ENCODE data around the gene HNRNPDL.
A peak's percentile ranks its signal among the peaks of the same experiment; 100 is the strongest.

The HNRNPDL gene

DNA sequence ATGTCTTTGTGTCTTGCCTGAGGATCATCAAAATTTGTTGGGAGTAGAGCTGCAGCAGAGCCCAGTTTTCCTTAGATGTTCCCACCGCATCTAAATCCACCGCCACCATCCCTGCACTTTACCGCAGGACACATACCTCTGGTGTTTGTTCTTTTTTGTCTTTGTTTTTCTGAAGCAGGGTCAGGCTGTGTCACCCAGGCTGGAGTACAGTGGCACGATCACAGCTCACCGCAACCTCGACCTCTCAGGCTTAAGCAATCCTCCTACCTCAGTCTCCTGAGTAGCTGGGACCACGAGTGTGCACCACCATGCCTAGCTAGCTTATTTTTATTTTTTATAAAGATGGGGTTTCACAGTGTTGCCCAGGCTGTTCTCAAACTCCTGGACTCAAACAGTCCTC lies 4.7 kb upstream of the HNRNPDL start:
- no peaks in the 10 kb centered on the region for H3K36me3 ChIP-seq (ENCODE audit: control insufficient read depth in 1 of 2, insufficient read depth in 2 of 2, low read length in 2 of 2)
- no peak overlapping the region for H3K27ac ChIP-seq (ENCODE audit: low read depth, low read length)
- peaks cover 11 to 15% of the 10 kb centered on the region in 2 donors for H3K4me1 ChIP-seq (ENCODE audit: control insufficient read depth in 1 of 2, insufficient read depth in 2 of 2, low read length in 2 of 2)
- H3K9me3 ChIP-seq (ENCODE audit: control insufficient read depth in 1 of 2, low read length in 2 of 2) = no peaks in the 10 kb centered on the region
- H3K4me3 ChIP-seq (ENCODE audit: low read depth in 1 of 2, low read length in 2 of 2) = no peak overlapping the region
- H3K27me3 ChIP-seq (ENCODE audit: control insufficient read depth in 1 of 2, insufficient read depth in 2 of 2, low read length in 2 of 2) = no peaks in the 10 kb centered on the region
- H3K9ac ChIP-seq (ENCODE audit: low read depth in 1 of 2, low read length in 2 of 2) = no peak overlapping the region

DNA sequence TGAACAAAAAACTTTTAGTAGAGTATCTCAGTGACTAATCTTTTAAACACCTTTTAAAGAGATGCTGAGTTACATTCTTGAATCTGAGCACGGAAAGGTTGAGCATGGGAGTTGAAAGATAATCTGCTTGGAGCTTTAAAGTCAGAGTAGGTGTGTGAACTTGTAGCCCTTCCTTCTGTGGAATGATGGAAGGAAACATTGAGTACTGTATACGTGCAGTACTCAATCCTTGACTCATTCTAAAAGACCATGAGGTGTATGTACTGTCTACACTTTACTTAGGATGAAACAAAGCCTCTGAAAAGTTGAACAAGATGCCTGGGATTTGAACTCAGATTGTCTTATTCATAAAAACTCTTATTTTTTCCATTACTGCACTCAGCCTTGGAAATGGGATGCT lies 3.5 kb upstream of the HNRNPDL start:
- no peaks in the 10 kb centered on the region for H3K36me3 ChIP-seq (ENCODE audit: control insufficient read depth in 1 of 2, insufficient read depth in 2 of 2, low read length in 2 of 2)
- peaks cover 11 to 15% of the 10 kb centered on the region in 2 donors for H3K4me1 ChIP-seq (ENCODE audit: control insufficient read depth in 1 of 2, insufficient read depth in 2 of 2, low read length in 2 of 2)
- no peak overlapping the region for H3K27ac ChIP-seq (ENCODE audit: low read depth, low read length)
- H3K27me3 ChIP-seq (ENCODE audit: control insufficient read depth in 1 of 2, insufficient read depth in 2 of 2, low read length in 2 of 2) = no peaks in the 10 kb centered on the region
- H3K4me3 ChIP-seq (ENCODE audit: low read depth in 1 of 2, low read length in 2 of 2) = no peak overlapping the region
- no peak overlapping the region for H3K9ac ChIP-seq (ENCODE audit: low read depth in 1 of 2, low read length in 2 of 2)
- no peaks in the 10 kb centered on the region for H3K9me3 ChIP-seq (ENCODE audit: control insufficient read depth in 1 of 2, low read length in 2 of 2)

DNA sequence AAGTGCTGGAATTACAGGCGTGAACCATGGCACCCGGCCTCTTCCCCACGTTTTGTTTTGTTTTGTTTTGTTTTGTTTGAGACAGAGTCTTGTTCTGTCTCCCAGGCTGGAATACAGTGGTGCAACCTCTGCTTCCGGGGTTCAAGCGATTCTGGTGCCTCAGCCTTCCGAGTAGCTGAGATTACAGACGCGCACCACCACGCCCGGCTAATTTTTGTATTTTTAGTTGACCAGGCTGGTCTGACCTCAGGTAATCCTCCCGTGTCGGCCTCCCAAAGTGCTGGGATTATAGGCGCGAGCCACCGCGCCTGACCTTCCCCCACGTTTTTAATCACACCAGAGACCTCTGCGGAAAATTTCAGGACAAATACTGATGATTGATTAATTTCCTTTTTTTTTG lies 2.3 kb upstream of the HNRNPDL start:
- H3K4me1 ChIP-seq (ENCODE audit: control insufficient read depth in 1 of 2, insufficient read depth in 2 of 2, low read length in 2 of 2) = peaks cover 18 to 21% of the 10 kb centered on the region in 2 donors
- no peaks in the 10 kb centered on the region for H3K36me3 ChIP-seq (ENCODE audit: control insufficient read depth in 1 of 2, insufficient read depth in 2 of 2, low read length in 2 of 2)
- no peaks in the 10 kb centered on the region for H3K27me3 ChIP-seq (ENCODE audit: control insufficient read depth in 1 of 2, insufficient read depth in 2 of 2, low read length in 2 of 2)
- H3K4me3 ChIP-seq (ENCODE audit: low read depth in 1 of 2, low read length in 2 of 2) = no peak overlapping the region
- H3K9ac ChIP-seq (ENCODE audit: low read depth in 1 of 2, low read length in 2 of 2) = no peak overlapping the region
- no peaks in the 10 kb centered on the region for H3K9me3 ChIP-seq (ENCODE audit: control insufficient read depth in 1 of 2, low read length in 2 of 2)
- no peak overlapping the region for H3K27ac ChIP-seq (ENCODE audit: low read depth, low read length)

DNA sequence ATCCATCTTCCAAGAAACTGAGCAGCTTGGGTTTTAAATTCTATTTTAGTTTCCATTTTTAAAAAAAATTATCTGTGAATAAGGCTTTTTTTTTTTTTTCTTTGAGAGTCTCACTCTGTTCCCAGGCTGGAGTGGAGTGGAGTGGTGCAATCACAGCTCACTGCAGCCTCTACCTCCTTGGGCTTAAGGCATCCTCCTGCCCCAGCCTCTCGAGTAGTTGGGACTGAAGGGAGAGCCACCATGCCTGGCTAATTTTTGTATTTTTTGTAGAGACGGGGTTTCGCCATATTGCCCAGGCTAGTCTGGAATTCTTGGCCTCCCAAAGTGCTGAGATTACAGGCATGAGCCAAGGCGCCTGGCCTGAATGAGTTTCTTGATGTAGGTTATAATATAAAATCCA lies 1.6 kb upstream of the HNRNPDL start:
- Histone ChIP-seq H3K9me3 (ENCODE audit: control insufficient read depth in 1 of 2, low read length in 2 of 2) (no peaks in the 10 kb centered on the region), H3K4me3 (ENCODE audit: low read depth in 1 of 2, low read length in 2 of 2) (peak overlapping the region in 1 of 2 donors; percentile 99), H3K36me3 (ENCODE audit: control insufficient read depth in 1 of 2, insufficient read depth in 2 of 2, low read length in 2 of 2) (peaks cover 3% of the 10 kb centered on the region in 2 donors), H3K4me1 (ENCODE audit: control insufficient read depth in 1 of 2, insufficient read depth in 2 of 2, low read length in 2 of 2) (peaks cover 25 to 27% of the 10 kb centered on the region in 2 donors), H3K27ac (ENCODE audit: low read depth, low read length) (no peak overlapping the region), H3K27me3 (ENCODE audit: control insufficient read depth in 1 of 2, insufficient read depth in 2 of 2, low read length in 2 of 2) (no peaks in the 10 kb centered on the region), H3K9ac (ENCODE audit: low read depth in 1 of 2, low read length in 2 of 2) (peak overlapping the region in 1 of 2 donors; percentile 88)

DNA sequence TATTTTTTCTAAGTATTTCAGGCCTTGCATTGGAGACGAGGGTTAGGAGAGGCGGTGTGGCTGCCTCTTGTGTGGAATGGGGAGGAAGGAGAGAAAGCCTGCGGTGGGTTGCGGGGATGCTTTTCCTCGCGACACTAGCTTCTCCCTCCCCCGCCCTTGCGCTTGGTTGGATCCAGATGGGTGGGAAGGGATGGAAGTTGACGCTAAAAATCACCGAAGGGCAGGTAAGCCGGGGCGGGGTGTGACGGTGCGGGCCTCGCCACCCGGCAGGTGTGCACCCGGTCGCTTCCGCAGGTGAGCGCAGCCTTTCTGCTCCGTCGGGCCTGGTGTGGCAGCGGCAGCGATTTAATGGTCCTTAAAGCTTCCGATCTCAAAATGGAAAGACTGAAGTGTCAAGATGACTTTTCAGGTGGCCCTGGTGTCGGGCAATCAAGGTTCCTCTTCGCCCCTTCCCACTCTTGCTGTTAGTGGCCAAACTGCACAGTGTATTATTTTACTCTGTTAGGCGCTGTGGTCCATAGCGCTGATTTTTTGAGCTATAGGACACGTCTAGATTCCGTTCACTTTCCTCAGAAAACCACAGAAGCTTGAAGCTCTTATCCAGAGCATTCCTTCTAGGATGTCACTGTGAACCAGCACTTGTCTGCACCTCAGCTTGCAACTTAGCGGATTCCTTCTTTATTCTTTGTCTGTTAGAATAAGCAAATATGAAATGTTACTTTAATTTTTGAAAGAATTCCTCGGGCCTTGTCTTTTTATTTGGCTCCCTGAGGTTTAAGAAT lies 893 bp upstream of the HNRNPDL start:
- peaks cover 9 to 10% of the 10 kb centered on the region in 2 donors for H3K36me3 ChIP-seq (ENCODE audit: control insufficient read depth in 1 of 2, insufficient read depth in 2 of 2, low read length in 2 of 2)
- peaks cover 32% of the 10 kb centered on the region in 2 donors for H3K4me1 ChIP-seq (ENCODE audit: control insufficient read depth in 1 of 2, insufficient read depth in 2 of 2, low read length in 2 of 2)
- peak overlapping the region; percentile 99 to 100 for H3K4me3 ChIP-seq (ENCODE audit: low read depth in 1 of 2, low read length in 2 of 2)
- H3K9me3 ChIP-seq (ENCODE audit: control insufficient read depth in 1 of 2, low read length in 2 of 2) = no peaks in the 10 kb centered on the region
- no peaks in the 10 kb centered on the region for H3K27me3 ChIP-seq (ENCODE audit: control insufficient read depth in 1 of 2, insufficient read depth in 2 of 2, low read length in 2 of 2)
- peak overlapping the region; percentile 88 to 95 for H3K9ac ChIP-seq (ENCODE audit: low read depth in 1 of 2, low read length in 2 of 2)
- H3K27ac ChIP-seq (ENCODE audit: low read depth, low read length) = peak overlapping the region; percentile 97

DNA sequence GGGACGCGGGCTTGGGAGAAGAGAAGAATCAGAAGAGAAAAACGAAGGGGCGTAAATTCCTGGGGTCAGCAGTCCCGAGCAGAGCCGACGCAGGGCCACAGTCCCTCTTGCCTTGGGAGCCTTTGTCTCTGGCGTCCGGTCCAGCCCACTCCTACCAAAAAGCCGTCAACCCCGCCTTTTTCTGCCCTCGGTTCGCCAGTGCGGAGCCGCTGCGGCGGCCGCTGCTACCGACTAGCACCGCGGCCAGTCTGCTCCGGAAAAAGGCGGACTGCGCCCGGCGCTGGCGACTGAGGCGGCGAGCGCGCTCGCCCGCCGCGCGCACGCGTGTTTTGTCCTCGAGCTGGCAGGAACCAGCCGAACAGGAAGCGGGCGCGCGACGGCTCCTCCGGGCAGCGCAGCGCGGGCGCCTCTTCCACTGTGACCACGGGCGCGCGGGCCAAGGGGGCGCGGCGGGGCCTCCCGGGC lies 502 bp downstream of the HNRNPDL start:
- Histone ChIP-seq H3K4me1 (ENCODE audit: control insufficient read depth in 1 of 2, insufficient read depth in 2 of 2, low read length in 2 of 2) (peaks cover 32% of the 10 kb centered on the region in 2 donors), H3K4me3 (ENCODE audit: low read depth in 1 of 2, low read length in 2 of 2) (peak overlapping the region; percentile 99 to 100), H3K27ac (ENCODE audit: low read depth, low read length) (peak overlapping the region; percentile 97), H3K9ac (ENCODE audit: low read depth in 1 of 2, low read length in 2 of 2) (peak overlapping the region; percentile 95 to 96), H3K9me3 (ENCODE audit: control insufficient read depth in 1 of 2, low read length in 2 of 2) (no peaks in the 10 kb centered on the region), H3K36me3 (ENCODE audit: control insufficient read depth in 1 of 2, insufficient read depth in 2 of 2, low read length in 2 of 2) (peaks cover 23 to 24% of the 10 kb centered on the region in 2 donors), H3K27me3 (ENCODE audit: control insufficient read depth in 1 of 2, insufficient read depth in 2 of 2, low read length in 2 of 2) (no peaks in the 10 kb centered on the region)

DNA sequence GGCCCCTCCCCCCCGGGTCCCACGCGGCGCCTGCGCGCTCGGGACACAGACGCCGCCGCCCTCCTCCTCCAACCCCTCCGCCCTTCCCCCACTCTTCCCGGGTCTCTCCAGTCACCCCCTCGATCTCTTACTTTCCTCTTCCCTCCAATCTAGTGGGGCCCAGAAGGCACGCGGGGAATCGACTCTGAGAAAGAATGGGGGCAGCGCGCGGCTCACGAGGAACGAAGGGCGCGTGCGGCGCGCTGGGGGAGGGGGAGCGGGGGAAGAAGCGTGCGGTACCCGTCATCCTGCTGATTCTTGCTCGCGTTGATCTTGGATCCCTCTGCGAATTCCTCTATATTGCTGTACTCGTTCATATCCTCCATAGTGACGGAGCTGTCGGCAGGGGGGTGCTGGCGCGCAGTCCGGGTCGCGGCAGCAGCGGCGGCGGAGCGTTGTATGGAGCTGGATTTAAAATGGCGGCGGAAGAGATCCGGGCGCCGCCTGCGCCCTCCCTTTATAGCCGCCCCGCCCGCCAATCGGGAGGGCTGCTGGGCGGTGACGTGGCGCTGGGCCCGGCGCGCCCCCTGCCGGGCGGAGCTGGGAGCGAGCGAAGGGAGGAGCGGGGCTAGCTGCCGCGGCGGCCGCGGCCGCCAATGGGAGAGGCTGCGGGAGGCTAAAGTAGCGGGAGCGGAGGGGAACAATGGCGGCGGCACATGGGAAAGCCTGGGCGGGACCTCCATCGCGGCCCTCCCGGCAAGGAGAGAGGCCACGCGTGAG lies 1.1 kb downstream of the HNRNPDL start:
- H3K27ac ChIP-seq (ENCODE audit: low read depth, low read length) = peak overlapping the region; percentile 97
- no peaks in the 10 kb centered on the region for H3K27me3 ChIP-seq (ENCODE audit: control insufficient read depth in 1 of 2, insufficient read depth in 2 of 2, low read length in 2 of 2)
- no peaks in the 10 kb centered on the region for H3K9me3 ChIP-seq (ENCODE audit: control insufficient read depth in 1 of 2, low read length in 2 of 2)
- peaks cover 32% of the 10 kb centered on the region in 2 donors for H3K4me1 ChIP-seq (ENCODE audit: control insufficient read depth in 1 of 2, insufficient read depth in 2 of 2, low read length in 2 of 2)
- H3K9ac ChIP-seq (ENCODE audit: low read depth in 1 of 2, low read length in 2 of 2) = peak overlapping the region; percentile 95 to 96
- peaks cover 29 to 30% of the 10 kb centered on the region in 2 donors for H3K36me3 ChIP-seq (ENCODE audit: control insufficient read depth in 1 of 2, insufficient read depth in 2 of 2, low read length in 2 of 2)
- peak overlapping the region; percentile 99 to 100 for H3K4me3 ChIP-seq (ENCODE audit: low read depth in 1 of 2, low read length in 2 of 2)

DNA sequence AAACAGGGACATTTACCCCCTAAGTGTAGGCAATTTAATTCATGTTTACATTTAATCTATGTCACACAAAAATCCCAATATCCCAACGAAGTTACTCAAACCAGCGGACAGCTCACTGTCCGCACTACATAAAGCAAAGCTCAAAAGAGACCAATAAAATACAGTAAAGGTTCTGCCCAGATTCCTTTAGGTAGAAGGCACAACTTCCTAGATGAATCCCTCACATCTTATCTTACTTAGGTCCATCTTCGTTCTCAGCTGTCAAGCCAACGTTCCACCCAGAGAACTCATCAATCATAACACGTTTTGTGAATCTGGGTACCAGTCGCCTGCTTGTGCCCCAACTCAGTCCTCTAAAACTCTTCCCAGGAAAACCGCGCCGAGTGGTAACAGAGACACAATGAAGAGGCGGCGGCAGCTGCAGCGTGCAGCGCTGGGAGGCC lies 1.7 kb downstream of the HNRNPDL start:
- H3K27ac ChIP-seq (ENCODE audit: low read depth, low read length) = peak overlapping the region; percentile 86
- H3K9me3 ChIP-seq (ENCODE audit: control insufficient read depth in 1 of 2, low read length in 2 of 2) = no peaks in the 10 kb centered on the region
- peaks cover 32% of the 10 kb centered on the region in 2 donors for H3K4me1 ChIP-seq (ENCODE audit: control insufficient read depth in 1 of 2, insufficient read depth in 2 of 2, low read length in 2 of 2)
- H3K36me3 ChIP-seq (ENCODE audit: control insufficient read depth in 1 of 2, insufficient read depth in 2 of 2, low read length in 2 of 2) = peaks cover 35 to 36% of the 10 kb centered on the region in 2 donors
- H3K9ac ChIP-seq (ENCODE audit: low read depth in 1 of 2, low read length in 2 of 2) = peak overlapping the region; percentile 82 to 95
- no peaks in the 10 kb centered on the region for H3K27me3 ChIP-seq (ENCODE audit: control insufficient read depth in 1 of 2, insufficient read depth in 2 of 2, low read length in 2 of 2)
- peak overlapping the region; percentile 99 to 100 for H3K4me3 ChIP-seq (ENCODE audit: low read depth in 1 of 2, low read length in 2 of 2)

DNA sequence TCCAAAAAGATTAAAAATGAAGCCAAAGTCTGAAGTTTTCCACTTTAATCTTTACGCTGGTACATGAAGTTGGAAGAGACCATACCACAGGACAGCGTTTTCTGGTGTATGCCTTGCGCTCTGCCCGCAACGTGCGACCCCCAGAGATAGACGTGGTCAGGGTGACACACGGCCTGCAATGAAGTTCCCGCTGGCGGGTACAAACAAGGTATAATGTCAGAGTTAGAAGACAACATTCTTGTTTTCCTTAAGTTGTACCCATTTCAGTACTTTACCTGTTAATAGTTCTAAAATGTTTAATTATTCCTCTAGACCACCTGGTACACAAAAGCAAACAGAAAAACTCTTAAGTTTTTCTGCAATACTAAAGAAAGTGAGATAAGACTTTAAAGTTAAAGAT lies 4.8 kb downstream of the HNRNPDL start:
- Histone ChIP-seq H3K4me1 (ENCODE audit: control insufficient read depth in 1 of 2, insufficient read depth in 2 of 2, low read length in 2 of 2) (peaks cover 17 to 21% of the 10 kb centered on the region in 2 donors), H3K36me3 (ENCODE audit: control insufficient read depth in 1 of 2, insufficient read depth in 2 of 2, low read length in 2 of 2) (peaks cover 40 to 47% of the 10 kb centered on the region in 2 donors), H3K27ac (ENCODE audit: low read depth, low read length) (no peak overlapping the region), H3K4me3 (ENCODE audit: low read depth in 1 of 2, low read length in 2 of 2) (no peak overlapping the region), H3K9me3 (ENCODE audit: control insufficient read depth in 1 of 2, low read length in 2 of 2) (no peaks in the 10 kb centered on the region), H3K9ac (ENCODE audit: low read depth in 1 of 2, low read length in 2 of 2) (no peak overlapping the region), H3K27me3 (ENCODE audit: control insufficient read depth in 1 of 2, insufficient read depth in 2 of 2, low read length in 2 of 2) (no peaks in the 10 kb centered on the region)
